SU-DHL-6 (cell line): ENCODE data around the gene ZFP69B.

Experiments
- EZH2phosphoT487 ChIP-seq: fragments of 200-600 bp; sonication (generic), shearing (Covaris generic); conservative IDR thresholded peaks from 2 replicates; pipeline ENCODE4 v1.6.1; 2018; ENCODE audit warnings: mild to moderate bottlenecking, antibody characterized with exemption, low read length, moderate library complexity, mixed read lengths
- TF ChIP-seq, protein P1 (sequence below): fragments of 200-600 bp; sonication (generic); IDR thresholded peaks from one replicate; pipeline ENCODE4 v1.5.1; 2017; ENCODE audit warnings: antibody characterized with exemption, mild to moderate bottlenecking, low read length, moderate library complexity; ENCODE audit not compliant: insufficient read depth, poor library complexity, severe bottlenecking

DNA sequence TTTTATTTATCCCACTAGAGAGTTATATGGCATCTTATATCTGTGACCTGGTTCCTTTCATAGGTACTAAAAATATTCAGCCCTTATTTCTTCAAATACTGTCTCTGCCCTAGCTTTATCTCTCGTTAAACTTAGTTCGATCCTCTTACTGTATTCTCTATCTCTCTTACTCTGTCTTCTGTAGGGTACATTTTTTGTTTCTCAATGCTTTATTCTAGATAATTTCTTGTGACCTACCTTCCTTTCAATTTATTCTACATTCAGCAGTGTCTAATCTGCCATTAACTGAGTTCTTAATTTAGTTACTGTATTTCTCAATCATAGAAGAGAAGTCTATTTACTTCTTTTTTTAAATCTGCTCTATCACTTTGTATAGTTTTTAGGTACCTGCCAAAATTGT lies 25.0 kb downstream of the ZFP69B start:
- no peak for TF ChIP-seq EZH2phosphoT487
- TF ChIP-seq, protein P1, sequence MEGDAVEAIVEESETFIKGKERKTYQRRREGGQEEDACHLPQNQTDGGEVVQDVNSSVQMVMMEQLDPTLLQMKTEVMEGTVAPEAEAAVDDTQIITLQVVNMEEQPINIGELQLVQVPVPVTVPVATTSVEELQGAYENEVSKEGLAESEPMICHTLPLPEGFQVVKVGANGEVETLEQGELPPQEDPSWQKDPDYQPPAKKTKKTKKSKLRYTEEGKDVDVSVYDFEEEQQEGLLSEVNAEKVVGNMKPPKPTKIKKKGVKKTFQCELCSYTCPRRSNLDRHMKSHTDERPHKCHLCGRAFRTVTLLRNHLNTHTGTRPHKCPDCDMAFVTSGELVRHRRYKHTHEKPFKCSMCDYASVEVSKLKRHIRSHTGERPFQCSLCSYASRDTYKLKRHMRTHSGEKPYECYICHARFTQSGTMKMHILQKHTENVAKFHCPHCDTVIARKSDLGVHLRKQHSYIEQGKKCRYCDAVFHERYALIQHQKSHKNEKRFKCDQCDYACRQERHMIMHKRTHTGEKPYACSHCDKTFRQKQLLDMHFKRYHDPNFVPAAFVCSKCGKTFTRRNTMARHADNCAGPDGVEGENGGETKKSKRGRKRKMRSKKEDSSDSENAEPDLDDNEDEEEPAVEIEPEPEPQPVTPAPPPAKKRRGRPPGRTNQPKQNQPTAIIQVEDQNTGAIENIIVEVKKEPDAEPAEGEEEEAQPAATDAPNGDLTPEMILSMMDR: no peak
